H1 (cell line): ENCODE results near the gene NUCB1. TPM values are rescaled to one million over a fixed set of nuclear protein-coding genes. Genes with fewer than 3 reads are reported as not detected.
A peak's percentile ranks its signal among the peaks of the same experiment; 100 is the strongest.

Source experiments
- CTCF ChIA-PET: fragments of 300-600 bp; sonication (Branson Sonifier 250); formaldehyde crosslinking; loops from one replicate; lab custom pipeline; 2021; ENCODE audit not compliant: partially characterized antibody; lab: Charles Lee
- POLR2A ChIA-PET: fragments of 300-600 bp; sonication (Branson Sonifier 250); formaldehyde crosslinking; loops from one replicate; lab custom pipeline; 2021; ENCODE audit warnings: inconsistent platforms; ENCODE audit not compliant: partially characterized antibody; lab: Charles Lee
- DNase-seq, 2 experiments: peaks; one replicate each; pipeline versions ENCODE4 v3.0.0 to v3.0.0-alpha.2; 2010 to 2022; ENCODE audit warnings: low spot score in 2 of 2, low read depth in 1 of 2, mixed read lengths in 1 of 2
- FAIRE-seq: peaks from 2 replicates; lab custom pipeline; 2011; peaks lifted over from hg19 to GRCh38; lab: Jason Lieb, UNC
- H2AFZ ChIP-seq: 2 replicates; pipeline ENCODE4 v1.8.1; 2012; ENCODE audit warnings: low read length, inconsistent platforms
- H2AK5ac ChIP-seq: 2 replicates; pipeline ENCODE4 v1.6.1; 2013; ENCODE audit warnings: low read depth, low read length
- H2BK120ac ChIP-seq: replicated peaks from 2 replicates; pipeline ENCODE3; 2013; ENCODE audit warnings: low read depth, low read length, inconsistent platforms
- H2BK12ac ChIP-seq: 2 replicates; pipeline ENCODE4 v1.6.1; 2013; ENCODE audit warnings: low read depth, low read length
- H2BK15ac ChIP-seq: 2 replicates; pipeline ENCODE4 v1.6.1; 2013; ENCODE audit warnings: low read length
- H2BK20ac ChIP-seq: 2 replicates; pipeline ENCODE4 v1.6.1; 2013; ENCODE audit warnings: low read length
- H2BK5ac ChIP-seq: 2 replicates; pipeline ENCODE4 v1.6.1; 2013; ENCODE audit warnings: low read depth, low read length
- H3K14ac ChIP-seq: 2 replicates; pipeline ENCODE4 v1.6.1; 2013; ENCODE audit warnings: inconsistent platforms; ENCODE audit not compliant: insufficient read length
- H3K18ac ChIP-seq: 2 replicates; pipeline ENCODE4 v1.6.1; 2013; ENCODE audit warnings: low read length; ENCODE audit errors: extremely low read depth
- H3K23ac ChIP-seq: 2 replicates; pipeline ENCODE4 v1.6.1; 2013; ENCODE audit warnings: inconsistent platforms; ENCODE audit not compliant: insufficient read length
- H3K23me2 ChIP-seq: 2 replicates; pipeline ENCODE4 v1.6.1; 2013; ENCODE audit warnings: low read depth, low read length
- H3K27ac ChIP-seq: 2 replicates; pipeline ENCODE4 v1.6.1; 2011; ENCODE audit warnings: low read depth, low read length, inconsistent platforms
- H3K27me3 ChIP-seq, 4 experiments: replicated peaks in 1 of 4; 1 replicate in 1 of 4; 2 replicates in 3 of 4; pipeline versions ENCODE4 v1.6.1 to v1.8.1; 2011 to 2013; ENCODE audit warnings: low read length in 3 of 4, mild to moderate bottlenecking in 3 of 4, inconsistent platforms in 2 of 4, mixed read lengths in 2 of 4, moderate library complexity in 1 of 4; ENCODE audit not compliant: control insufficient read depth in 3 of 4, insufficient read depth in 3 of 4; ENCODE audit errors: extremely low read depth in 1 of 4
- H3K36me3 ChIP-seq, 4 experiments: 2 replicates each; pipeline versions ENCODE4 v1.6.1 to v1.8.1; 2011 to 2013; ENCODE audit warnings: mild to moderate bottlenecking in 4 of 4, low read length in 3 of 4, moderate library complexity in 2 of 4, control low read depth in 1 of 4, inconsistent platforms in 1 of 4; ENCODE audit not compliant: insufficient read depth in 4 of 4, control insufficient read depth in 2 of 4
- H3K4ac ChIP-seq: replicated peaks from 2 replicates; pipeline ENCODE3; 2013; ENCODE audit warnings: low read length, low read depth, mixed read lengths, inconsistent platforms; ENCODE audit not compliant: insufficient read length
- H3K4me1 ChIP-seq, 4 experiments: replicated peaks in 1 of 4; 1 replicate in 1 of 4; 2 replicates in 3 of 4; pipeline versions ENCODE4 v1.6.1 to v1.8.1; 2011 to 2013; ENCODE audit warnings: low read length in 3 of 4, inconsistent platforms in 2 of 4, mixed read lengths in 1 of 4; ENCODE audit not compliant: insufficient read depth in 4 of 4, control insufficient read depth in 3 of 4
- H3K4me2 ChIP-seq, 2 experiments: 2 replicates each; pipeline versions ENCODE4 v1.6.1 to v1.8.1; 2011 to 2013; ENCODE audit warnings: low read depth in 2 of 2, low read length in 2 of 2, control low read depth in 1 of 2, inconsistent platforms in 1 of 2, mild to moderate bottlenecking in 1 of 2; ENCODE audit not compliant: insufficient read depth in 1 of 2
- H3K4me3 ChIP-seq, 4 experiments: fragments of 200-600, 300-600 bp in 1 of 4; sonication (generic), shearing (Covaris generic), sonication (Bioruptor Twin) in 1 of 4; 2 replicates each; pipeline versions ENCODE4 v1.5.1 to v1.8.1; 2011 to 2016; ENCODE audit warnings: low read length in 4 of 4, low read depth in 3 of 4, control low read depth in 2 of 4, inconsistent platforms in 2 of 4, mild to moderate bottlenecking in 2 of 4, mixed read lengths in 1 of 4, moderate library complexity in 1 of 4; ENCODE audit not compliant: insufficient read depth in 2 of 4; ENCODE audit errors: extremely low read depth in 1 of 4
- H3K56ac ChIP-seq: replicated peaks from 2 replicates; pipeline ENCODE3; 2013; ENCODE audit warnings: low read depth, mild to moderate bottlenecking, mixed read lengths, low read length, inconsistent platforms; ENCODE audit not compliant: insufficient read length
- H3K79me1 ChIP-seq: 2 replicates; pipeline ENCODE4 v1.6.1; 2013; ENCODE audit warnings: low read depth, low read length, control low read depth
- H3K79me2 ChIP-seq, 2 experiments: 2 replicates each; pipeline versions ENCODE4 v1.6.1 to v1.8.1; 2012 to 2013; ENCODE audit warnings: low read length in 2 of 2, mild to moderate bottlenecking in 2 of 2, inconsistent platforms in 1 of 2; ENCODE audit not compliant: insufficient read depth in 2 of 2, control insufficient read depth in 1 of 2
- H3K9ac ChIP-seq, 4 experiments: replicated peaks in 1 of 4; 1 replicate in 1 of 4; 2 replicates in 3 of 4; pipeline versions ENCODE4 v1.6.1 to v1.8.1; 2011 to 2013; ENCODE audit warnings: low read depth in 3 of 4, low read length in 3 of 4, control low read depth in 2 of 4, mild to moderate bottlenecking in 2 of 4, moderate library complexity in 2 of 4, inconsistent platforms in 1 of 4; ENCODE audit errors: extremely low read depth in 1 of 4
- H3K9me3 ChIP-seq, 2 experiments: 2 replicates each; pipeline versions ENCODE4 v1.6.1 to v1.8.1; 2012 to 2013; ENCODE audit warnings: mild to moderate bottlenecking in 2 of 2, moderate library complexity in 2 of 2, control low read depth in 1 of 2, inconsistent platforms in 1 of 2, low read depth in 1 of 2, low read length in 1 of 2, mixed read lengths in 1 of 2; ENCODE audit not compliant: insufficient read depth in 2 of 2
- H4K20me1 ChIP-seq, 2 experiments: replicated peaks in 1 of 2; 2 replicates each; pipeline versions ENCODE3 to v1.8.1; 2011 to 2013; ENCODE audit warnings: inconsistent platforms in 2 of 2, low read length in 2 of 2, mild to moderate bottlenecking in 1 of 2; ENCODE audit not compliant: insufficient read depth in 2 of 2, control insufficient read depth in 1 of 2
- H4K5ac ChIP-seq: 2 replicates; pipeline ENCODE4 v1.6.1; 2013; ENCODE audit warnings: low read length, low read depth, mixed read lengths, inconsistent platforms; ENCODE audit not compliant: insufficient read length
- H4K8ac ChIP-seq: 2 replicates; pipeline ENCODE4 v1.8.0; 2013; ENCODE audit warnings: mild to moderate bottlenecking, moderate library complexity, low read length, inconsistent platforms; ENCODE audit not compliant: insufficient read depth; ENCODE audit errors: extremely low read depth
- H4K91ac ChIP-seq: replicated peaks from 2 replicates; pipeline ENCODE3; 2013; ENCODE audit warnings: low read length, mixed read lengths, inconsistent platforms; ENCODE audit not compliant: insufficient read length
- CHD2 ChIP-seq: IDR thresholded peaks from 2 replicates; pipeline ENCODE4 v1.6.1; 2012; ENCODE audit warnings: low read length, improper control_type of control experiment
- HDAC6 ChIP-seq: IDR thresholded peaks from one replicate; pipeline ENCODE4 v1.7.1; 2012; ENCODE audit warnings: low read depth, mild to moderate bottlenecking, inconsistent platforms, low read length, moderate library complexity
- NRF1 ChIP-seq: IDR thresholded peaks from 2 replicates; pipeline ENCODE4 v1.6.1; 2011; ENCODE audit warnings: mild to moderate bottlenecking, low read depth, low read length, improper control_type of control experiment
- POLR2A ChIP-seq, 2 experiments: IDR thresholded peaks; 1 replicate in 1 of 2; 2 replicates in 1 of 2; pipeline ENCODE4 v1.6.1; 2011; ENCODE audit warnings: low read depth in 2 of 2, low read length in 2 of 2, mild to moderate bottlenecking in 2 of 2; ENCODE audit errors: control extremely low read depth in 1 of 2
- RBBP5 ChIP-seq: IDR thresholded peaks from 2 replicates; pipeline ENCODE4 v1.7.1; 2012; ENCODE audit warnings: low read depth, mild to moderate bottlenecking, inconsistent platforms, low read length, moderate library complexity, borderline replicate concordance
- SAP30 ChIP-seq: fragments of 300-600 bp; sonication (generic); IDR thresholded peaks from 2 replicates; pipeline ENCODE4 v1.7.1; 2012; ENCODE audit warnings: low read length, moderate library complexity, mild to moderate bottlenecking, inconsistent platforms; ENCODE audit not compliant: insufficient read depth, insufficient replicate concordance
- SRF ChIP-seq: IDR thresholded peaks from 2 replicates; pipeline ENCODE4 v1.6.1; 2011; ENCODE audit warnings: mild to moderate bottlenecking, low read depth, low read length, moderate library complexity
- TCF12 ChIP-seq: IDR thresholded peaks from 2 replicates; pipeline ENCODE4 v1.6.1; 2011; ENCODE audit warnings: low read depth, mild to moderate bottlenecking, low read length
- WGBS, 2 experiments: shearing (Covaris generic) in 1 of 2; methylation state at CpG; one replicate each; pipeline versions ENCODE4 v1.1.6 to v1.1.7; 2013 to 2015; ENCODE audit warnings: low lambda C conversion rate in 2 of 2, mixed read lengths in 2 of 2, inconsistent platforms in 1 of 2, low coverage in 1 of 2, missing lambda C conversion rate in 1 of 2; ENCODE audit not compliant: insufficient replicate concordance in 2 of 2, insufficient coverage in 1 of 2, insufficient read length in 1 of 2; ENCODE audit errors: extremely low coverage in 1 of 2, missing lambda C conversion rate in 1 of 2; 5-methylcytosine and 5-hydroxymethylcytosine counted together
- long read RNA-seq, 2 experiments: library from RNA in 1 of 2; library from capped mRNA in 1 of 2; stranded (forward); transcript quantifications; one replicate each; pipeline ENCODE4 v2.0.0, GENCODE V29; 2021; ENCODE audit warnings: inconsistent platforms in 1 of 2
- polyA minus RNA-seq, 3 experiments: library from RNA; depleted of rRNA, polyadenylated mRNA; stranded (reverse); fragments of >200 nt; gene quantifications; 1 replicate in 2 of 3; 2 replicates in 1 of 3; pipeline ENCODE4 v1.2.3, GENCODE V29; 2011
- polyA plus RNA-seq, 7 experiments: library from polyadenylated mRNA; depleted of rRNA in 3 of 7; stranded (reverse) in 5 of 7; unstranded in 2 of 7; fragments of >200 nt in 5 of 7; fragments of 200-250 nt in 2 of 7; gene quantifications; 1 replicate in 5 of 7; 2 replicates in 1 of 7; 4 replicates in 1 of 7; pipeline versions ENCODE4 v1.2.1 to v1.2.3, GENCODE V29; 2011 to 2013; ENCODE audit warnings: missing spikeins in 2 of 7, mixed read lengths in 2 of 7
- total RNA-seq: library from RNA; stranded (reverse); fragmentation: NEBNext Ultra II Directional; extraction: Animal tissue kit (Norgen Biotek cat#: 25700); gene quantifications from 2 replicates; pipeline ENCODE4 v1.2.1, GENCODE V29; 2021

The NUCB1 gene
- 106 and 111 TPM in 2 replicates for total RNA-seq
- 121 and 178 TPM in 2 replicates for polyA plus RNA-seq (2011; rRNA removed)
- polyA plus RNA-seq (2011; cell fraction: cytosol; rRNA removed), result 123 TPM
- 169 TPM for polyA plus RNA-seq (2011; cell fraction: nucleus; rRNA removed)
- polyA plus RNA-seq (2012, experiment 1 of 2), result 73.9 to 148 TPM (median 121 TPM) in 4 replicates
- 138 TPM for polyA plus RNA-seq (2012, experiment 2 of 2)
- polyA plus RNA-seq (2013, experiment 1 of 2), result 142 TPM
- polyA plus RNA-seq (2013, experiment 2 of 2), result 150 TPM
- 53.0 and 53.5 TPM in 2 replicates for polyA minus RNA-seq (2011; rRNA and poly(A)+ RNA removed)
- polyA minus RNA-seq (2011; cell fraction: cytosol; rRNA and poly(A)+ RNA removed), result 75.7 TPM
- polyA minus RNA-seq (2011; cell fraction: nucleus; rRNA and poly(A)+ RNA removed), result 48.9 TPM
- long read RNA-seq, experiment 1, transcript NUCB1-212 (4 exons, 1,515 nt), result major isoform, 8 of 86 reads
- long read RNA-seq, experiment 1, partial matches to known transcripts, result 74 of 86 reads
- long read RNA-seq, experiment 1, other reads (novel, unspliced or antisense), result 2 of 86 reads
- long read RNA-seq, experiment 2, transcript NUCB1-201 (13 exons, 2,668 nt), result major isoform, 37 of 67 reads
- long read RNA-seq, experiment 2, partial matches to known transcripts, result 24 of 67 reads
- long read RNA-seq, experiment 2, other reads (novel, unspliced or antisense), result 3 of 67 reads

DNA sequence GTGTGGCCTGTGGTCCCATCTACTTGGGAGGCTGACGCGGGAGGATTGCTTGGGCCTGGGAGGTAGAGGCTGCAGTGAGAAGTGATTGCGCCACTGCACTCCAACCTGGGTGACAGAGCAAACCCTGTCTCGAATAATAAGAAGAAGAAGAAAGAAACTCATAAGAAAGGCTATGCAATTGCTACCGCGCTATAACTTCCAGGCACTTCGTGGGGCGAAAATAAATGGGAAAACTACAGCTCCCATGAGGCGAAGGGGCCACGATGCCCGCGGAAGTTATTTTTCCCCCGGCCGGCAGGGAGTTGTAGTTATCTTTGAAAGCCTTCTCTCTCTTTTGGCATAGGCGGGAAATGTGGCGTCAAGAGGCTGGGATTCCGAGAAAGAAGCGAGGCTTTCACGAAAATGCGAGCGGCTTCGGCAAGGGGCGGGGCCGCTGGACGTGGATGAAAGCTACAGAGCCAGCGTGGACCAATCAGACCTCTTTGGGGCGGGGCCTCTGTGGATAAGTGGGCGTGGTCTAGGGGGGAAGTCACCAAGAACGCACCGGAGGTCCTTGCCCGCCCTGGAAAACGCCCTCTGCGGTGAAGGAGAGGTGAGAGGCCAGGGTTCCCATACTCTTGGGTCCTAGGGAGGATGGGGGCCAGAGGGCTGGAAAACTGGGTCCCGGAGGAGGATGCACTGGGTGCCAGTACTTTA is at the start of gene NUCB1:
Gene NUCB1 (plus strand): TSS at position 532 of the 696 bp plus-strand sequence. CDS start 485 bp downstream, outside the sequence.
- ChIA-PET CTCF (interaction anchor here (0.7 to 1.4 kb wide), 8 partner anchors 9 to 117 kb away, joined by 3 to 7 read pairs (median 3); partner anchors contain the start of genes GYS1 and RUVBL2), POLR2A (interaction anchor here (0.6 to 2.4 kb wide), 15 partner anchors 13 to 265 kb away, joined by 3 to 32 read pairs (median 4); partner anchors contain the start of genes BCAT2, FTL and PPP1R15A)
- no peaks in the 10 kb centered on the region for H3K9me3 ChIP-seq
- peak within 1 kb of the TSS; percentile 39 to 77 (median 62); a peak in 6 of 7 replicates for H3K9ac ChIP-seq
- H3K4me3 ChIP-seq, result peak within 1 kb of the TSS; percentile 58 to 90 (median 84)
- FAIRE-seq (peak; percentile 82), DNase-seq (peak; percentile 95 to 99)
- H3K27me3 ChIP-seq, result no peaks in the 10 kb centered on the region
- no peak within 1 kb of the TSS for H2AK5ac ChIP-seq
- peak within 1 kb of the TSS; percentile 41; the same call in 1 of the 2 replicates for H3K27ac ChIP-seq
- H4K91ac ChIP-seq, result no peak within 1 kb of the TSS
- H3K56ac ChIP-seq, result no peak within 1 kb of the TSS
- WGBS, 2 experiments, result 8% methylated on average over 33 of the region's 34 CpGs; no CpG with 5 or more reads in 1 of the 2 experiments
- H4K5ac ChIP-seq, result peak within 1 kb of the TSS; percentile 64
- H2BK15ac ChIP-seq, result no peak within 1 kb of the TSS; the same call in 1 of the 2 replicates
- no peak within 1 kb of the TSS for H2BK20ac ChIP-seq
- peak within 1 kb of the TSS; percentile 46; the same call in 1 of the 2 replicates for H4K8ac ChIP-seq
- peaks cover 0 to 5% (median 3%) of the 10 kb centered on the region in 4 experiments; a peak in 3 of 8 replicates for H3K36me3 ChIP-seq
- H3K4me1 ChIP-seq, result peaks cover 0 to 4% (median 0%) of the 10 kb centered on the region in 4 experiments; a peak in 4 of 7 replicates
- no peak within 1 kb of the TSS for H2BK120ac ChIP-seq
- no peak within 1 kb of the TSS for H3K23ac ChIP-seq
- H3K4me2 ChIP-seq, result peak within 1 kb of the TSS; percentile 81 to 88
- H2BK12ac ChIP-seq, result 0 out of 2 replicates have a peak within 1 kb of the TSS, but pooled peaks have one; percentile 1
- peak within 1 kb of the TSS; percentile 71 for H3K18ac ChIP-seq
- no peak within 1 kb of the TSS for H3K14ac ChIP-seq
- H4K20me1 ChIP-seq, result peaks cover 0 to 1% of the 10 kb centered on the region in 2 experiments
- no peak within 1 kb of the TSS for H2AFZ ChIP-seq
- peaks cover 8% of the 10 kb centered on the region; the same call in 1 of the 2 replicates for H3K23me2 ChIP-seq
- peaks cover 2% of the 10 kb centered on the region; the same call in 1 of the 2 replicates for H3K79me1 ChIP-seq
- no peak within 1 kb of the TSS for H3K4ac ChIP-seq
- H2BK5ac ChIP-seq, result peak within 1 kb of the TSS; percentile 68; the same call in 1 of the 2 replicates
- H3K79me2 ChIP-seq, result peaks cover 0 to 15% of the 10 kb centered on the region in 2 experiments; a peak in 2 of 4 replicates
- TF ChIP-seq SRF (no peak), POLR2A (IDR thresholded peaks at IDR 0.05; ENCODE audit: control extremely low read depth in 1 of 2, low read depth in 2 of 2, low read length in 2 of 2) (0 out of 3 replicates have a peak, but pooled peaks of 1 of the 2 experiments have one; percentile 41), HDAC6 (no peak), TCF12 (no peak), SAP30 (no peak), RBBP5 (0 out of 2 replicates have a peak, but pooled peaks have one; percentile 42), CHD2 (no peak), NRF1 (no peak)
